HG03039 (cell line): ENCODE results near the gene KIAA1614.
"Not testable (repeated sequence)": the region's sequence is repeated elsewhere in the genome, so short reads cannot be mapped to it uniquely, and the experiment has no call there.

Experiments used
- ATAC-seq: cut with Tn5 transposase; IDR thresholded peaks from one replicate; pipeline ENCODE4 v1.9.1; 2021; ENCODE audit warnings: mild to moderate bottlenecking, moderate library complexity; ENCODE audit not compliant: unreplicated experiment

The KIAA1614 gene

GRCh38 chr1:180959620-180960019 is 46.9 kb downstream of the KIAA1614 start:
- not testable (repeated sequence) for ATAC-seq

GRCh38 chr1:180961622-180962021 is 48.9 kb downstream of the KIAA1614 start:
- no peak for ATAC-seq

GRCh38 chr1:180962178-180962577 is 49.5 kb downstream of the KIAA1614 start:
- no peak for ATAC-seq

- ATAC-seq = no peak
These were observed 51.4 kb downstream of the KIAA1614 start for GRCh38 chr1:180964056-180964455.

- ATAC-seq = no peak
These were observed 51.9 kb downstream of the KIAA1614 start for GRCh38 chr1:180964595-180964994.

GRCh38 chr1:180966312-180966711 is 53.6 kb downstream of the KIAA1614 start:
- no peak for ATAC-seq

GRCh38 chr1:180966744-180967536 is 54.2 kb downstream of the KIAA1614 start:
- ATAC-seq = no peak

GRCh38 chr1:180967558-180967957 is 54.9 kb downstream of the KIAA1614 start:
- ATAC-seq = no peak

GRCh38 chr1:180968834-180969233 is 56.1 kb downstream of the KIAA1614 start:
- not testable (repeated sequence) for ATAC-seq

- no peak for ATAC-seq
These were observed 56.7 kb downstream of the KIAA1614 start for GRCh38 chr1:180969434-180969833.

- no peak for ATAC-seq
These were observed 57.8 kb downstream of the KIAA1614 start for GRCh38 chr1:180970333-180971079.

GRCh38 chr1:180971273-180971997 is 58.7 kb downstream of the KIAA1614 start:
- ATAC-seq = no peak

- ATAC-seq = no peak
These were observed 60.7 kb downstream of the KIAA1614 start for GRCh38 chr1:180973369-180973768.

- ATAC-seq = no peak
These were observed 61.5 kb downstream of the KIAA1614 start for GRCh38 chr1:180974236-180974635.

- no peak for ATAC-seq
These were observed 62.9 kb downstream of the KIAA1614 start for GRCh38 chr1:180975551-180975950.

GRCh38 chr1:180976191-180976590 is 63.5 kb downstream of the KIAA1614 start:
- no peak for ATAC-seq

- ATAC-seq = no peak
These were observed 64.1 kb downstream of the KIAA1614 start for GRCh38 chr1:180976732-180977357.

- no peak for ATAC-seq
These were observed 69.1 kb downstream of the KIAA1614 start for GRCh38 chr1:180981596-180982387.

GRCh38 chr1:180982422-180982821 is 69.7 kb downstream of the KIAA1614 start:
- no peak for ATAC-seq

GRCh38 chr1:180988253-180988752 is 75.6 kb downstream of the KIAA1614 start:
- no peak for ATAC-seq
